HepG2 (cell line): ENCODE results near the gene SERHL2. TPM values are rescaled to one million over a fixed set of nuclear protein-coding genes. Genes with fewer than 3 reads are reported as not detected.

Experiments used
- ATAC-seq: fragments of 200-7000 bp; cut with Tn5 transposase; 3 replicates; pipeline ENCODE4 v1.9.1; 2020; ENCODE audit warnings: mild to moderate bottlenecking, moderate library complexity
- BruUV-seq: library from RNA; stranded (reverse); fragments of 400-500 nt; replicated peaks from 2 replicates; lab custom pipeline; 2021; lab: Mats Ljungman, UMichigan
- CTCF ChIA-PET: fragments of 300-600 bp; formaldehyde crosslinking; extraction: SDS; loops from one replicate; lab custom pipeline; 2021; ENCODE audit warnings: low total read pairs, inconsistent platforms, low intra/inter-chr PET ratio; lab: Yijun Ruan, JAX
- POLR2A ChIA-PET: fragments of 350-600 bp; sonication (Branson Sonifier 250); formaldehyde crosslinking; loops from one replicate; lab custom pipeline; 2020; ENCODE audit warnings: antibody characterized with exemption, inconsistent platforms; lab: Yijun Ruan, JAX
- DNase-seq: peaks from one replicate; pipeline ENCODE4 v3.0.0-alpha.2; 2015; ENCODE audit warnings: low spot score
- FAIRE-seq: peaks from 3 replicates; lab custom pipeline; 2011; peaks lifted over from hg19 to GRCh38; lab: Jason Lieb, UNC
- H2AFZ ChIP-seq: one replicate; pipeline ENCODE4 v1.6.1; 2011; ENCODE audit warnings: low read length, inconsistent platforms
- H3K27ac ChIP-seq: fragments of 300-600 bp; 3 replicates; pipeline ENCODE4 v1.8.0; 2011; ENCODE audit warnings: mixed run types, mild to moderate bottlenecking, mixed read lengths, low read length, inconsistent platforms; ENCODE audit not compliant: insufficient read depth; ENCODE audit errors: extremely low read length
- H3K27me3 ChIP-seq, 2 experiments: fragments of 200-600 bp in 1 of 2; 2 replicates in 1 of 2; 3 replicates in 1 of 2; pipeline versions ENCODE4 v1.6.0 to v1.8.0; 2011; ENCODE audit warnings: low read length in 2 of 2, mild to moderate bottlenecking in 2 of 2, moderate library complexity in 2 of 2, inconsistent platforms in 1 of 2; ENCODE audit not compliant: insufficient read depth in 2 of 2, control insufficient read depth in 1 of 2
- H3K36me3 ChIP-seq, 2 experiments: fragments of 200-600 bp in 1 of 2; replicated peaks in 1 of 2; 2 replicates in 1 of 2; 3 replicates in 1 of 2; pipeline versions ENCODE4 v1.5.1 to v1.8.0; 2011; ENCODE audit warnings: low read length in 2 of 2, inconsistent platforms in 1 of 2; ENCODE audit not compliant: insufficient read depth in 2 of 2, control insufficient read depth in 1 of 2
- H3K4me1 ChIP-seq: 2 replicates; pipeline ENCODE4 v1.5.1; 2012; ENCODE audit warnings: low read length, inconsistent platforms; ENCODE audit not compliant: insufficient read depth
- H3K4me2 ChIP-seq: 2 replicates; pipeline ENCODE4 v1.6.0; 2011; ENCODE audit warnings: low read depth, low read length, inconsistent platforms
- H3K4me3 ChIP-seq, 3 experiments: fragments of 200-600 bp in 1 of 3; sonication (generic), shearing (Covaris generic) in 1 of 3; replicated peaks in 1 of 3; 2 replicates each; pipeline ENCODE4 v1.5.1; 2011 to 2016; ENCODE audit warnings: low read length in 3 of 3, inconsistent platforms in 2 of 3, low read depth in 2 of 3, mild to moderate bottlenecking in 2 of 3, control low read depth in 1 of 3, mixed read lengths in 1 of 3; ENCODE audit not compliant: insufficient read depth in 1 of 3
- H3K79me2 ChIP-seq: one replicate; pipeline ENCODE4 v1.6.1; 2011; ENCODE audit warnings: low read length, inconsistent platforms; ENCODE audit not compliant: insufficient read depth
- H3K9ac ChIP-seq: 2 replicates; pipeline ENCODE4 v1.6.0; 2011; ENCODE audit warnings: mild to moderate bottlenecking, low read depth, low read length, inconsistent platforms; ENCODE audit not compliant: insufficient read depth
- H3K9me3 ChIP-seq: 2 replicates; pipeline ENCODE4 v1.5.1; 2012; ENCODE audit warnings: mild to moderate bottlenecking, low read length
- H4K20me1 ChIP-seq: 2 replicates; pipeline ENCODE4 v1.6.0; 2011; ENCODE audit warnings: inconsistent platforms, mild to moderate bottlenecking, low read length, moderate library complexity; ENCODE audit not compliant: insufficient read depth
- ADNP ChIP-seq: sonication (generic); formaldehyde crosslinking; IDR thresholded peaks from 2 replicates; pipeline ENCODE4 v1.4.0; 2020; ENCODE audit warnings: missing genetic modification reagents
- ATF1 ChIP-seq: IDR thresholded peaks from 2 replicates; pipeline ENCODE4 v1.6.1; 2016; ENCODE audit warnings: mild to moderate bottlenecking, control low read depth
- ELF3 ChIP-seq: IDR thresholded peaks from 2 replicates; pipeline ENCODE4 v1.6.1; 2016; ENCODE audit warnings: missing genetic modification reagents, missing compliant biosample characterization
- GTF3A ChIP-seq: sonication (generic); formaldehyde crosslinking; conservative IDR thresholded peaks from 2 replicates; pipeline ENCODE4 v1.4.0; 2020; ENCODE audit warnings: mild to moderate bottlenecking, missing genetic modification reagents
- JARID2 ChIP-seq: sonication (generic); formaldehyde crosslinking; IDR thresholded peaks from 2 replicates; pipeline ENCODE4 v1.8.1; 2023; ENCODE audit warnings: missing genetic modification reagents, inconsistent platforms; ENCODE audit not compliant: insufficient replicate concordance
- JUNB ChIP-seq: sonication (generic); formaldehyde crosslinking; IDR thresholded peaks from 2 replicates; pipeline ENCODE4 v1.8.0; 2022; ENCODE audit warnings: missing genetic modification reagents, mild to moderate bottlenecking, borderline replicate concordance
- MAF1 ChIP-seq: sonication (generic); formaldehyde crosslinking; IDR thresholded peaks from 2 replicates; pipeline ENCODE4 v1.5.0; 2020; ENCODE audit warnings: missing genetic modification reagents, borderline replicate concordance
- NFIC ChIP-seq: IDR thresholded peaks from 2 replicates; pipeline ENCODE4 v1.6.1; 2012; ENCODE audit warnings: mild to moderate bottlenecking, low read length, inconsistent platforms
- PATZ1 ChIP-seq: sonication (generic); formaldehyde crosslinking; IDR thresholded peaks from 2 replicates; pipeline ENCODE4 v1.4.0; 2020; ENCODE audit warnings: missing genetic modification reagents
- PCBP2 ChIP-seq: fragments of 200-400 bp; formaldehyde crosslinking; optimal IDR thresholded peaks from 2 replicates; pipeline ENCODE3; 2018; ENCODE audit warnings: low read length, low read depth; ENCODE audit not compliant: poor library complexity, severe bottlenecking
- SAP130 ChIP-seq: IDR thresholded peaks from 2 replicates; pipeline ENCODE4 v1.6.1; 2016; ENCODE audit warnings: low read depth
- SRF ChIP-seq: IDR thresholded peaks from 2 replicates; pipeline ENCODE4 v1.6.1; 2011; ENCODE audit warnings: mild to moderate bottlenecking, low read depth, low read length, moderate library complexity
- TOPORS ChIP-seq: sonication (generic); formaldehyde crosslinking; IDR thresholded peaks from 2 replicates; pipeline ENCODE4 v1.8.0; 2023; ENCODE audit warnings: mild to moderate bottlenecking, missing genetic modification reagents
- U2AF1 ChIP-seq: fragments of 200-400 bp; formaldehyde crosslinking; optimal IDR thresholded peaks from 2 replicates; pipeline ENCODE3; 2017; ENCODE audit warnings: mild to moderate bottlenecking, low read depth, low read length
- ZNF230 ChIP-seq: sonication (generic); formaldehyde crosslinking; IDR thresholded peaks from 2 replicates; pipeline ENCODE4 v1.4.0; 2020; ENCODE audit warnings: mild to moderate bottlenecking, missing genetic modification reagents
- ZNF772 ChIP-seq: sonication (generic); formaldehyde crosslinking; IDR thresholded peaks from 2 replicates; pipeline ENCODE4 v1.5.0; 2020; ENCODE audit warnings: mild to moderate bottlenecking, missing genetic modification reagents
- ZNF790 ChIP-seq: sonication (generic); formaldehyde crosslinking; IDR thresholded peaks from 2 replicates; pipeline ENCODE4 v1.8.0; 2022; ENCODE audit warnings: missing genetic modification reagents, mild to moderate bottlenecking, borderline replicate concordance
- WGBS: methylation state at CpG from one replicate; pipeline ENCODE4 v1.1.6; 2017; ENCODE audit warnings: low lambda C conversion rate; 5-methylcytosine and 5-hydroxymethylcytosine counted together
- in situ Hi-C: cut with HindIII; loops from 2 replicates; pipeline ENCODE4 v1.10.0; 2017; ENCODE audit warnings: low pct_unique_long_range_greater_than_20kb; ENCODE audit not compliant: extremely low pct_ligation_motif_present
- intact Hi-C: fragments of 100-400 bp; cut with micrococcal nuclease; formaldehyde crosslinking; loops from one replicate; pipeline ENCODE4 v1.10.0; 2022; ENCODE audit not compliant: unreplicated experiment
- polyA plus RNA-seq, 8 experiments: library from polyadenylated mRNA; depleted of rRNA in 3 of 8; stranded (reverse) in 7 of 8; unstranded in 1 of 8; fragments of >200 nt; fragmentation: Illumina TruSeq in 4 of 8; extraction: Trizol in 4 of 8; gene quantifications; 2 replicates each; pipeline versions ENCODE4 v1.2.1 to v1.2.3, GENCODE V29; 2011 to 2016; ENCODE audit warnings: low read depth in 4 of 8, missing spikeins in 1 of 8, mixed read lengths in 1 of 8; ENCODE audit not compliant: insufficient read depth in 1 of 8
- total RNA-seq, 5 experiments: library from RNA; depleted of rRNA; stranded (reverse); fragments of >200 nt; fragmentation: Illumina TruSeq; extraction: Trizol; gene quantifications; 2 replicates each; pipeline ENCODE4 v1.2.3, GENCODE V29; 2016; ENCODE audit warnings: low read depth in 1 of 5
- TF ChIP-seq, protein P1 (sequence below): sonication (generic); formaldehyde crosslinking; IDR thresholded peaks from 2 replicates; pipeline ENCODE4 v1.5.0; 2020; ENCODE audit warnings: missing genetic modification reagents, mild to moderate bottlenecking, borderline replicate concordance

The SERHL2 gene
- total and polyA plus RNA-seq, 2 of the 13 experiments (the other 11 are each of a cell fraction or from before 2014, with no cell fraction given) = 1.0 to 1.8 TPM

DNA sequence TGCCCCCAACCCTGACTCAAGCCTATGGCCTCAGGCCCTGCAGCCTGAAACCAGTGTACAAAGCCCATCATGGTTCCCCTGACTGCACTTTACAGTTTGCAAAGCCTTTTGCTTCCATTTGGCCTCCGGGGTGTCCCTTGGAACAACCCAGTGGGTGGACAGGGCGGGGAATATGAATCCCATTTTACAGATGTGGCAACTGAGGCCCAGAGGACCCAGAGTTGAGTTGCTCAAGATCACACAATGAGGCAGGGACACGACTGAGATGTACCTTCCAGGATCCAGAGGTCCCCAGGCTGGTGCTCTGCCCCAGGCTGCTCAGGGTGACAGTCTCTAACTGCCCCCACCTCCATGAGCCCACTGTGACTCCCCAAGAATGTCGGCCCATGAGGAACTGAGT, 66.3 kb downstream of the SERHL2 start (continued):
- TF ChIP-seq MAF1 (CRISPR knock-in tag) = no peak

- peak; percentile 85 for ATAC-seq
- ChIA-PET CTCF (interaction anchor here (0.7 to 1.9 kb wide), 2 partner anchors 40 to 246 kb away, joined by 3 to 8 read pairs; no protein-coding TSS in a partner anchor), POLR2A (interaction anchor here (1.4 to 4.5 kb wide), 3 partner anchors 22 to 28 kb away, joined by 5 to 20 read pairs (median 6); partner anchors contain the start of gene CYB5R3)
- no TSS peak for BruUV-seq
- Histone ChIP-seq H3K9ac (no peak overlapping the region), H3K27ac (no peak overlapping the region), H3K27me3 (no peaks in the 10 kb centered on the region), H3K4me1 (peaks cover 2% of the 10 kb centered on the region; the same call in 1 of the 2 replicates), H3K36me3 (peaks cover 27 to 44% of the 10 kb centered on the region in 2 experiments), H3K9me3 (no peaks in the 10 kb centered on the region), H3K4me2 (no peak overlapping the region), H2AFZ (no peak overlapping the region), H3K79me2 (no peaks in the 10 kb centered on the region), H4K20me1 (peaks cover 5% of the 10 kb centered on the region), H3K4me3 (no peak overlapping the region)
- FAIRE-seq = peak; percentile 77
- intact Hi-C loops (loop anchor here (1.0 to 5.0 kb wide), 2 partner anchors 26 to 471 kb away; no protein-coding TSS in a partner anchor), in situ Hi-C loops (no loop called here)
- DNase-seq = peak; percentile 47
- 61% methylated on average over 8 of the region's 11 CpGs for WGBS
- TF ChIP-seq NFIC (no peak), JARID2 (CRISPR knock-in tag) (no peak), ZNF790 (CRISPR knock-in tag) (no peak), ATF1 (CRISPR knock-in tag) (no peak), ELF3 (CRISPR knock-in tag) (no peak), ADNP (CRISPR knock-in tag) (no peak), ZNF230 (CRISPR knock-in tag) (0 out of 2 replicates have a peak, but pooled peaks have one; percentile 50), TOPORS (CRISPR knock-in tag) (no peak), SRF (no peak), PATZ1 (peak; percentile 66), JUNB (CRISPR knock-in tag) (no peak), SAP130 (CRISPR knock-in tag) (peak; percentile 36; the same call in 1 of the 2 replicates), PCBP2 (no peak), GTF3A (CRISPR knock-in tag) (no peak), ZNF772 (CRISPR knock-in tag) (0 out of 2 replicates have a peak, but pooled peaks have one; percentile 36), U2AF1 (no peak)
- TF ChIP-seq, protein P1, sequence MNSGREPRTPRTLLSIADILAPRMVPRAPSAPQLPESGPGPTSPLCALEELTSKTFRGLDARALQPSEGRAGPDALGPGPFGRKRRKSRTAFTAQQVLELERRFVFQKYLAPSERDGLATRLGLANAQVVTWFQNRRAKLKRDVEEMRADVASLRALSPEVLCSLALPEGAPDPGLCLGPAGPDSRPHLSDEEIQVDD = no peak
Observed at GRCh38 chr22:42621505-42622002, 67.8 kb downstream of the SERHL2 start.
